ENCODE data around the gene MT1A. TPM values are rescaled to one million over a fixed set of nuclear protein-coding genes. Genes with fewer than 3 reads are reported as not detected.
A peak's percentile ranks its signal among the peaks of the same experiment; 100 is the strongest.

Gene MT1A
- total and polyA plus RNA-seq, 10 of the 15 experiments (the other 5 are each of a cell fraction or from before 2014, with no cell fraction given): not detected

GRCh38 chr16:56609463-56609921 is 29.0 kb upstream of the MT1A start (continued):
- TF ChIP-seq E4F1 (IDR thresholded peaks at IDR 0.05; ENCODE audit: borderline replicate concordance, partially characterized antibody) (no peak), EGR1 (IDR thresholded peaks at IDR 0.05; ENCODE audit: borderline replicate concordance in 1 of 2, low read depth in 2 of 2, low read length in 2 of 2) (no peak), DPF2 (IDR thresholded peaks at IDR 0.05) (no peak; the same call in 1 of the 2 replicates), TAF1 (IDR thresholded peaks at IDR 0.05; ENCODE audit: borderline replicate concordance, low read depth, low read length) (no peak), IRF4 (IDR thresholded peaks at IDR 0.05; ENCODE audit: low read depth, low read length) (peak; percentile 92), YBX1 (IDR thresholded peaks at IDR 0.05) (no peak), CREM (IDR thresholded peaks at IDR 0.05; ENCODE audit: low read depth) (0 out of 2 replicates have a peak, but pooled peaks have one; percentile 26), PBX3 (IDR thresholded peaks at IDR 0.05; ENCODE audit: insufficient replicate concordance, low read depth, low read length) (no peak), POLR2AphosphoS5 (IDR thresholded peaks at IDR 0.05; ENCODE audit: low read length) (peak; percentile 58; the same call in 1 of the 2 replicates), EZH2 (IDR thresholded peaks at IDR 0.05; ENCODE audit: borderline replicate concordance, control insufficient read depth, low read depth, low read length) (no peak), WRNIP1 (IDR thresholded peaks at IDR 0.05; ENCODE audit: borderline replicate concordance, low read depth, low read length) (no peak), ZNF592 (IDR thresholded peaks at IDR 0.05) (no peak), CREB1 (IDR thresholded peaks at IDR 0.05; ENCODE audit: low read depth) (peak; percentile 58), ATF2 (IDR thresholded peaks at IDR 0.05; ENCODE audit: low read length) (peak; percentile 72), RUNX3 (IDR thresholded peaks at IDR 0.05; ENCODE audit: low read length) (peak; percentile 41; the same call in 1 of the 2 replicates), NFYB (IDR thresholded peaks at IDR 0.05; ENCODE audit: insufficient read depth, low read depth, low read length) (no peak), SPI1 (IDR thresholded peaks at IDR 0.05; ENCODE audit: borderline replicate concordance, insufficient read depth, low read depth, low read length) (no peak)

Measured in GM12878 (cell line).